GM21515 (cell line): ENCODE data around the gene GDPD5.
A peak's percentile ranks its signal among the peaks of the same experiment; 100 is the strongest.

Experiments used
- ATAC-seq: cut with Tn5 transposase; IDR thresholded peaks from one replicate; pipeline ENCODE4 v1.9.1; 2021; ENCODE audit not compliant: unreplicated experiment

The GDPD5 gene

GRCh38 chr11:75406338-75406777 lies 119.4 kb downstream of the GDPD5 start:
- no peak for ATAC-seq

GRCh38 chr11:75403983-75404658 lies 121.6 kb downstream of the GDPD5 start:
- no peak for ATAC-seq

DNA sequence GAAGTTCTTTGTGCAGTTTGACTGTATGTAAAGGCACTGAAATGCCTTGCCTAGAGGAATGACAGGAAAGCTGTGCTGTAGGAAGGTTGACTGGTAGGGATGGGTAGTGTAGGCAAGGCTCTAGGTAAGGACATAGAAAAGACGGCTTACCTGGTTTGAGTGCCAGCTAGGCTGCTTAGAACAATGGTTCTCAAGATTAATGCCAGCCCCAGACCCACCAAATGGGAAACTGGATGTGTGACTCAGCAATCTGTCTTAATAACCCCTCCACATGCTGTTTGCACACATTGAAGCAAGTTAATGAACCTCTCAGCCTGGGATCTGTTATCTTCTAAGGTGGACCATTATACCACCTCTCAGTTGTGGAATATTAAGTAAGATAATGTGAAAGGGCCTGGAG lies 122.7 kb downstream of the GDPD5 start:
- ATAC-seq, result no peak

- no peak for ATAC-seq
These were observed 123.6 kb downstream of the GDPD5 start for GRCh38 chr11:75402002-75402773.

- ATAC-seq, result no peak
These were observed 125.4 kb downstream of the GDPD5 start for GRCh38 chr11:75400146-75400865.

DNA sequence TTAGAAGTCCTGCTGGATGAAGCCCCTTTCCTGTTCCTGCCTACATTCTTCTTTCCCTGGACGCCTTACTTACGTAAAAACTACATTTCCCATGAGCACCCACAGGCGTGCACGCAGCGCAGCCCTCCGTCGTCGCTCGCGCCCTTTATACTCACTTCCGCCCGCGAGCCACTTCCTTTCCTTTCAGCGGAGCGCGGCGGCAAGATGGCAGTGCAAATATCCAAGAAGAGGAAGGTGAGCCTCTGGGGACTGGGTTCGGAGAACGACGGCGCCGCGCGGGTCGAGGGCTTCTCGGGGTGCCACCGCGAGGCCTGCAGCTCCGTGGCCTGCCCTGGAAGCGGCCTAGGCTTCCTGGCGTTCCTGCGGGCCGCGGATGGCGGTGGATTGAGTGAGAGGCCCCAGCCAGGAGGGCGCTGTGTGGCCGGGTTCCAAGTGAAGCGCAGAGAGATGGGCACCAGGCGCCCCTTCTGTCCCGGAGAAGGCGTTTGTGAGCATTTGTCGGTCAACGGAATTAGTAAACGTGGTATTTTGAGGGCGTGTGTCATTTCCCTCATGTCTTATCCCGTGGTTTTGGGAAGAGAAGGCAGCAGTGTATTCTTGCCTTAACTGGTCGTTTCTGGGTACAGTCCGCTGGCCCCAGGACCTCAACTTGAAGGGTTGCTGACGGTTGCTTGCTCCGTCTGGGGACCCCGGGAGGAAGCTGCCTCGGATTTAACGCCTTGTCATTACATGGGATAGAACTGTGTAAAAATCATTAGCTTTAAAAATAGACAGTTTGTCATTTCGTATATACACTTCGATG lies 126.2 kb downstream of the GDPD5 start, which contains the start of gene RPS3:
RPS3 (plus strand) TSS at position 175 of the 802 bp plus-strand sequence; CDS start at position 205, 30 bp downstream.
- ATAC-seq, result peak; percentile 83

DNA sequence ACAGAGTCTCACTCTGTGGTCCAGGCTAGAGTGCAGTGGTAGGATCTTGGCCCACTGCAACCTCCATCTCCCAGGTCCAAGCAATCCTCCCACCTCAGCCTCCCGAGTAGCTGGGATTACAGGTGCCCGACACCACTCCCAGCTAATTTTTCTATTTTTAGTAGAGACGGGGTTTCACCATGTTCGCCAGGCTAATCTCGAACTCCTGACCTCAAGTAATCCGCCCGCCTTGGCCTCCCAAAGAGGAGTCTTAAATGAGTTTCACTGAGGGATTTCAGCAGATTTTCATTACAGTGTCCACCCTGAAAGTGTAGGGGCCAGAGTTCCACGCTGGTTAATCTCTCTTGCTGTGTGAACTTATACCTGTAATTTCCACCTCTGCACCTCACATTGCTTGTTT lies 126.8 kb downstream of the GDPD5 start:
- ATAC-seq, result no peak

- ATAC-seq, result no peak
These were observed 131.5 kb downstream of the GDPD5 start for GRCh38 chr11:75394085-75394840.

- no peak for ATAC-seq
These were observed 135.8 kb downstream of the GDPD5 start for GRCh38 chr11:75389925-75390324.

GRCh38 chr11:75389276-75389605 lies 136.5 kb downstream of the GDPD5 start:
- ATAC-seq, result no peak

DNA sequence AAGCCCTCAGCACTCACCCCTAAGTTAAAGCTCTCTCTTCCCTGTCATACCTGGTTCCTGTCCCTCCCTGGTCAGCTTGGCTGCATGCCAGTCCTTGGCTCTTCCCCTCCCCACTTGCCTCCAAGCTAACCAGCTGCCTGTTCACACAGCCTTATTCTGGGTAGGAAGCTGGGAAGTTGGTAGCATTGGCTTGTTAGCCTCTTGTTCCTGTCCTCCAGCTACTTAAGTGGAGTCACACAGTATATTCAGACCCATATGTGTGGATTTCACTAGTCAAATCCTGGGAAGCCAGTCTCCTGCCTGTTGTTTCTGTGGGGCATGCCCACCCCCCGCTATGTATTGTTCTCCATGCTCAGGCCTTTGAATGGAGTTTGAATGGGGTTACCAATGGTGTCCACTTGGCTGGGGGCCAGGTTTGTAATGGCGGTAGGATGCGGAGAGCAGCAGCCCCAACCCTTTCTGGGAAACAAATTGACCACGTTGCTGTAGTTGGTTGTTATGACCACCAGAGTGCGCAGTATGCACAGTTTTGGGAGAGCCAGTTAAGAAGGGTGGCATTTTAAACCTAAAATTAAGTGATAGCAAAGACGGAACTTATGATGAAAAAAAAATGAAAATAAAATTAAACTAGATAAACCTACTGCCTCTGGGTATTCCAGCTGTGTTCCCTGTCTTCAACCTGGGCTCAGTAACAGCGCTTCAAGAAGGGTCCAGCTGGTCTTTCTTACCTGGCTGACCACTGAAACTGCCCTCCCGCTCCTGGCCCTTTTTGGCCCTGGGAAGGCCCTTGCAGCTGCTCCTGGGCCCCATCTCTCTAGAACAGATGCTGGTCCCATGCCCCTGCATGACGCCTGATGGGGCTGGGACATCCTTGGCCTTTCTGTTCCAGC lies 137.1 kb downstream of the GDPD5 start:
- no peak for ATAC-seq

DNA sequence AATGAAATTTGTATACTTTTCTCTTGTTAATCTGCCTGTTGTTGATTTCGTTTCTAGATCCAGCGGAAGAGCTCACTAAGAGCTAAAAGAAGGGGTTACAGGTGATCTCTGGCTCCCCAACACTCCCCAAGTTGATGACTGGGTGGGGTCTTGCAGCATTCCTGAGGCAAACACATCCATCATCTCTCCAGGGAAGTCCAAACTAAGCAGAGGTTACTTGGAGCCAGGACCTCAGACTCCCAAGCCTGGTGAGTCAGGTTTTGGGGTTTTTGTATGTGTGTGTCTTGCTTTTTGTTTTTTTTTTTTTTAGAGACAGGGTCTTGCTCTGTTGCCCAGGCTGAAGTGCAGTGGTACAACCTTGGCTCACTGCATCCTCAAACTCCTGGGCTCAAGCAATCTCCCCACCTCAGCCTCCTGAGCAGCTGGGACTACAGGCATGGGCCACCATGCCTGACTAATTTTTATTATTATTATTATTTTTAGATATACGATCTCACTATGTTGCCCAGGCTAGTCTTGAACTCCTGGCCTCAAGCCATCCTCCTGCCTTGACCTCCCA lies 137.9 kb downstream of the GDPD5 start:
- ATAC-seq, result no peak

GRCh38 chr11:75386942-75387630 lies 138.7 kb downstream of the GDPD5 start:
- ATAC-seq, result no peak
